Activated naive CD4-positive, alpha-beta T cell treated with anti-CD3 and anti-CD28 coated beads, Interleukin-2, amount 50 U/mL, for 72 hours (primary cell): ENCODE measurements around the gene CNTRL. TPM values are rescaled to one million over a fixed set of nuclear protein-coding genes. Genes with fewer than 3 reads are reported as not detected.

Experiments
- ATAC-seq, 2 donors: fragments of 150-1000 bp; cut with Tn5 transposase; 2 replicates each; pipeline ENCODE4 v1.10.0; 2021; ENCODE audit warnings: mild to moderate bottlenecking in 2 of 2, moderate library complexity in 2 of 2
- DNase-seq, 2 donors: peaks; one replicate each; pipeline ENCODE4 v3.0.0; 2021 to 2022; ENCODE audit warnings: low spot score in 2 of 2
- H3K27ac Mint-ChIP-seq, 2 donors: one replicate each; pipeline ENCODE4 v1.8.0; 2022; ENCODE audit warnings: mild to moderate bottlenecking in 2 of 2, mixed read lengths in 2 of 2
- H3K36me3 Mint-ChIP-seq, 2 donors: one replicate each; pipeline ENCODE4 v1.8.0; 2022; ENCODE audit warnings: mixed read lengths in 2 of 2
- H3K9me3 Mint-ChIP-seq, 2 donors: one replicate each; pipeline ENCODE4 v1.8.0; 2022; ENCODE audit warnings: mixed read lengths in 2 of 2
- total RNA-seq, 2 donors: library from RNA; stranded (reverse); gene quantifications; one replicate each; pipeline ENCODE4 v1.2.3, GENCODE V29; 2022

The CNTRL gene
- total RNA-seq, 2 donors from 2014 or later: 68.5 to 88.1 TPM

DNA sequence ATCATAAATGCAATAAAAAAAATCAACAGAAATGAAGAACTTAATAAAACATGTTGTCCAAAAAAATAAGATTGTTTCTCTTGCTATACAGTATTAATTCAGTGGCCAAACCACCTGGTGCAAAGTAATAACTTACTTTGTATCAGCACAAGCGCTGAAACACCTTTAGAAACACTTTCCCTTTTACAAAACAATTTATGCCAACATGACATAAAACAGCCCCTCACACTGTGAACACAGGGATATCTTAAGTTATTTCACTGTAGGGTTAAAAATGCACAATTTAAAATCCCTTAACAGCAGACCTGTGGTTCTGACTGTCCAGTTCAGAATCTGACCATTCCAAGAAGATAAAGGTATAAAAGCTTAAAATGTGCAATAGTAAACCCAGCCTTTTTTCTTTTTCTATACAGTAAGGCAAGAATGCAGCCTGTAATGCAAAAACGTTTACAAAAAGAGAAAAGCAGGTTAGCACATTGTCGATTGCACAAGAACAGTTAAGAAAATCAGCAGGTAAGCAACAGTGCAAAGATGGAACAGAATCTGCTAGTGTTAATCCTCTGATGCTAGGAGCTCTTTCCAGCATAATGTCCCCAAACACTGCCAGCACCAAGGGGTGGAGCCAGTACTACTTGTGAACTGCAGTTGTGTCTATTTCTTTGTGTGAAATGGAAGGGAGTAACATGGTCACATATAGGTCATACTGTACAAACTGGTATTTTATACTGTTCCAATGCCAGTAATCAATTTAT lies 105.4 kb downstream of the CNTRL start:
- Mint-ChIP-seq H3K36me3 (peaks cover 0 to 36% of the 10 kb centered on the region in 2 donors), H3K27ac (peak overlapping the region in 1 of 2 donors; percentile 20)
- DNase-seq: no peak

DNA sequence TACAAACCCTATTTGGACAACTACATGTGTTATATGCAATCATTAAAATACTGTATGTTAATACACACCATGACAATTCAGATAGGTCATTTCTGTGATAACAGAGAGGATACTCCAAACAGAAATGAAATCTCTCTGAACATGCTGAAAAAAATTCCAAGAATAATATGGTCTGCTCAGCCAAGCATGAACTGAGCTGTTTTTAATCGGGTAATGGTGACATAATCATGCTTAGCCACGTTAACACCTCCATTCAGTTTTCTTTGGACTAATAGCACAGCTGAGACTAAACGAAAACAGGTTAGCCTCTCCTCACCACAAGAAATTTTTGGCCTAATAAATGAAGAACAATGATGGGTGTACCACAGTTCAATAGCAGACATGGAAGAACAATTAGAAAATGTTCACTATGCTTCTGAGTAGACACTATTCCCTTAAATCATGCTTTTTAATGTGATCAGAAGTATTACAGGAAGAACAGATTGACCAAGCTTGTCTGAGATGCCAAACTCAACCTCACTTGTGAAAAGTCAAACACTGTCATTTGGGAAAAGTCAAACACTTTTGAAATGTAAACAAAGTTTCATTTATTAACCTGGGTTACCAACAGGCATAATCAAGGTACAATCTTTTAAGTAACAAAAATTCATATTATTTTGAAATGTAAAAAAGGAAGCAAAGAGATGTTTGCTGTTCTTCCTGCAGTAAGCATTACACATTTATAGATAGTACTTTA lies 107.5 kb downstream of the CNTRL start:
- ATAC-seq (no peak), DNase-seq (no peak)
- H3K36me3 Mint-ChIP-seq: peaks cover 0 to 52% of the 10 kb centered on the region in 2 donors
- no peaks in the 10 kb centered on the region for H3K9me3 Mint-ChIP-seq
- H3K27ac Mint-ChIP-seq: peak overlapping the region; percentile 51 to 68

More for the DNA sequence above, 105.4 kb downstream of the CNTRL start:
- ATAC-seq: no peak
- no peaks in the 10 kb centered on the region for H3K9me3 Mint-ChIP-seq

DNA sequence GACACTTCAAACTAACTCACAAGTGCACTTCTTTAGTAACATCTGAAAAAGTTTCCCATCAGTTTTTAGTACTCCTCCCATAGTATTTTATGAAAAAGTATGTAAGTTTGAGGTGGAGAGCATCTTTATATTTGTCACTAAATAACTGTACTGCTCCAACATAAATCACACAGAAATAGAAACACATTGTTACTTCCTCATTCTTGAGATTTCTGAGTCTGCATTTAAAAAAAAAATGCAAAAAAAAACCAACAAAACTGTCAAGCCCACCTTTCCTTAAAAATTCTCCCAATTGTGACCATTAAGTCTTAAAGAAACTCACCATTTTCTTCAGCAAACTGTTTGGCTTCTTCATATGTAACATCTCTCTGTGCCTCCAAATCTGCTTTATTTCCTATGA lies 108.2 kb downstream of the CNTRL start:
- peaks cover 0 to 51% of the 10 kb centered on the region in 2 donors for H3K36me3 Mint-ChIP-seq
- ATAC-seq (no peak), DNase-seq (no peak)
- peak overlapping the region in 1 of 2 donors; percentile 85 for H3K27ac Mint-ChIP-seq
- H3K9me3 Mint-ChIP-seq: no peaks in the 10 kb centered on the region

DNA sequence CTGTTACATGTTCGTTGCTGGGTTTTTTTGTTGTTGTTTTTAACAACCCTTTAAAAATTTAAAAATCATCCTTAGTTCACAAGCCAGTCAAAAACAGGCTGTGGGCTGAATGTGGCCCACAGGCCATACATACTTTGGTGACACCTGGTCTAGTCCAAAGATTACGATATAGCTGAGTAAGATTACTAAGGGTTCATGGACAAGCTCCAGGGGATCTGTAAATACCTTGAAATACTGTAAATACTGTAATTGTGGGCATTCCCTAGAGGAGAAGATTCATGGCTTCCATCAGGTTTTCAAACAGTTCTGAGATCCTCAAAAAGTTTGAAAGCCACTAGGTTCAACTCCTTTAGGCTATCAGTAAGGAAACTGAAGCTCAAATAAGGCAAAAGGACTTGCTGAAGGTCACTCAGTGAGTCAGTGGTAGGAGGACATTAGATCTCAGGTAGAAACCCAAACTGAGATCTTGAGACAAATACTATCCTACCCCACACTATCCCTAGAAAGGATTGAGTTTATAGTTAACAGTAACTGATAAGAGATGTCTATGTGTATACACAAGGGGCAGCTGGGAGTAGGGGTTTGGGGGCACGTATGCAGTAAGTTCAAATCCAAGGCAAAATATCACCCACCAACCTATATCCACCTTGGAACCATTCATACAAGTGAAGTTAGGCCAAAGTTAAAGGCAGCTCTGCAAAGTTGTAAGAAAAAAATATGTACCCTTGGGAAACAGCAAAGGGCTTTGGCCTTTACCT lies 109.1 kb downstream of the CNTRL start:
- ATAC-seq (no peak), DNase-seq (no peak)
- Mint-ChIP-seq H3K9me3 (no peaks in the 10 kb centered on the region), H3K36me3 (peaks cover 0 to 43% of the 10 kb centered on the region in 2 donors), H3K27ac (peak overlapping the region in 1 of 2 donors; percentile 85)

DNA sequence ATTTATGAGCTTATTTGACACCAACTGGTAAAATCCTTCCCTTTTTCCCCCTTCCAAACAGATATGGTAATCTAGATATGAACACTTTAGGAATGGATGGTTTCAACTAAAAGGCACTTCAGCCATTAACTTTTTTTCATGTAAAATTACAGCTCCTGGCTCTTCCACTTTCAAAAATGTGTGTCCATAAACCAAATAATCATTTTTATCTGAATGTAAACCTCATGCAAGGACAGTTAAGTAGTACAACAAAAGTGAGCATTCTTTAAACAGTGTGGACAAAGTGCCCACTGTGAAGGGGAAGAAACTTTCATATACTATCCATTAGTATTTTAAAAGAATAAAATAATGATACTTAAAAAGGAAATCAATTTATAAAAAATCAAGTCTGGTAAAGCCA lies 109.7 kb downstream of the CNTRL start:
- ATAC-seq (no peak), DNase-seq (no peak)
- Mint-ChIP-seq H3K36me3 (peaks cover 0 to 43% of the 10 kb centered on the region in 2 donors), H3K9me3 (no peaks in the 10 kb centered on the region), H3K27ac (no peak overlapping the region)

DNA sequence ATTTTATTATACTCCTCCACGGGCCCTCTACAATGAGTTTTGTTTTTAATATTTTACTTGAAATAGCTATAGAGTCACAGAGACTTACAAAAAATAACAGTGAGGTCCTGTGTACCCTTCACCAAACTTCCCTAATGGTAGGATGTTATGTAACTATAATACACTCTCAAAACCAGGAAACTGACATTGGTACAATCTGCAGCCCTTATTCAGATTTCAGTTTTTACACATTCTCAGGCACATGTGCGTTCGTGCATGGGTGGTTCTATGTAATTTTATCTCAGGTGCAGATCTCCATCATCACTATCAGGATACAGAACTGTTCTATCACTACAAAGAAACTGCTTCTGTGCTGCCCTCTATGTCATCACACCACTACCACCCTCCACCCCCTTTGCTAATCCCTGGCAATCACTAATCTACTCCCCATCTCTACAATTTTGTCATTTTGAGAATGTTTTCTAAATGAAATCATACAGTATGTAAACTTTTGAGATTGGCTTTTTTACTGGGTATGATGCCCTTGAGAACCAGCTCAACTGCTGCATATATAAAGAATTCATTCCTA lies 110.5 kb downstream of the CNTRL start:
- Mint-ChIP-seq H3K9me3 (no peaks in the 10 kb centered on the region), H3K36me3 (peaks cover 0 to 43% of the 10 kb centered on the region in 2 donors), H3K27ac (peak overlapping the region; percentile 40 to 63)
- DNase-seq: no peak
- peak; percentile 18 to 43 for ATAC-seq

DNA sequence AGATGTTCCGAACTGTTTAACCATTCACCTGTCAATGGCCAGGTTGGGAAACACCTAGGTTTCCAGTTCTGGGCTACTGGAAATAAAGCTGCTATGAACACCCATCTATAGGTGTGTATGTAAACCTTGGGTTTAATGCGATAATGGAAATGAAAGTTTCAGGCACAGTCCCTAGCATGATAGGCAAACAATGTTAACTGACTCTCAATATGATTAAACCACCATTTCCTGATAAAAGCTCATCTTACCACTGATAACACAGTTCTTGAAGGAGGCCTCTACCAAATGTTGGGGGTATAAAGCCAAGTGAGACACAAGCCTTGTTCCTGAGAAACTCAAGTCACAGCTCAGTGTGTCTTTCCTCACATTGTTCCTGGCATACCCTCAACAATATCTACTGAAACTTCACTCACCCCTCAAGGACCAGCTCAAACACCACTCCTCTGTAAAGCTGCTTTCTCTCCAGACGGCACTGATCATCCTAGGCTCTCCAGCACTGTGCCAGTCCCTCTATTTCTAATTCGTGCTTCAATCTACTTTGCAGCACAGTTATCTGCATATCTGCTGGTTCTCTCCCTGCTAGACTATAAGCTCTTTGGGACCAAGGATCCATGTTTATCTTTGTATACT lies 111.1 kb downstream of the CNTRL start:
- Mint-ChIP-seq H3K36me3 (peaks cover 0 to 43% of the 10 kb centered on the region in 2 donors), H3K9me3 (no peaks in the 10 kb centered on the region), H3K27ac (peak overlapping the region; percentile 40 to 81)
- ATAC-seq (peak; percentile 22 to 63), DNase-seq (no peak)

DNA sequence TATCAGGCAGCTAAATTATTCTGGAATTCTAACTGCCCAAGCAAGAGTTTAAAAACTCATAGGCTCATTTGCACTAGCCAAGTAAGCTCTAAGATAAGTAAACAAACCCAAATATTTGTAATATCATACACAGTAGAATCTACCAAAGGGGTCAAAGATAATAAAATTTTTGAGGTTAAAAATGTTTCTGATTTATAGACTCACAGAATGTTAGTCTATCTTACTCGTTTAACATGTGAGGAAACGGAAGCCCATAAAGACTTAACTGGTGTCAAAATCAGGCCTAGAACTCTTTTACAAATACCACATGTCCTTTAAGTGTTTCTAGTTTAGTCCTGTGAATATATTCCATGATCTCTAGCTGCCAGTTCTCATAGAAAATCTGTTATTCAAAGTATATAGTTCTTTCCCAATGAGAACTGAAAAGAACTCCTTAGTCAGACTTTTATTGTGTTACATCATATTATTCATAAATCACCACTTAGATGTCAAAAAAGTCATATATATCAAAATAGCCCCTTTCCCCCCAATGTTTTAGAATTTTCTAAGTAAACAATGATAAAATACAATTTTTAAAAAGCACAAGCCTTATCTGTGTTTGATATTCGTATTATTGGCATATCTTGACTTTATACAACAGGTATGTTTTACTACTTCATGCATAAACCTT lies 113.0 kb downstream of the CNTRL start:
- Mint-ChIP-seq H3K27ac (no peak overlapping the region), H3K9me3 (no peaks in the 10 kb centered on the region), H3K36me3 (peaks cover 0 to 37% of the 10 kb centered on the region in 2 donors)
- no peak for DNase-seq
- no peak for ATAC-seq

DNA sequence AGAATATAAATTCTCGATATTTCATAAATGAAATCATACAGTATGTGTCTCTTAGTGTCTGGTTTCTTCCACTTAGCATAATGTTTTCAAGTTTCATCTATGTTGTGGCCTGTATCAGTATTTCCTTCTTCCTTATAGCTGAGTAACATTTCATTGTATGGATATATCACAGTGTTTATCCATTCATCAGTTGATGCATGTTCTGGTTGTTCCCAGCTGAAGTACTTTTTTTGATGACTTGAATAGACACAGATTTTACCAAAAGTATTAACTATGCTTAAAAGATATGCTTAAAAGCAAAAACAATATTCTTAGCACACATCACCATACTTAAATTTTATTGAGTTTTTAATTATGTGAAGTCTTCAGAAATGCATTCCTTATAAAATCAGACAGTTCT lies 114.3 kb downstream of the CNTRL start:
- ATAC-seq (no peak), DNase-seq (no peak)
- Mint-ChIP-seq H3K9me3 (no peaks in the 10 kb centered on the region), H3K27ac (no peak overlapping the region), H3K36me3 (peaks cover 0 to 25% of the 10 kb centered on the region in 2 donors)

DNA sequence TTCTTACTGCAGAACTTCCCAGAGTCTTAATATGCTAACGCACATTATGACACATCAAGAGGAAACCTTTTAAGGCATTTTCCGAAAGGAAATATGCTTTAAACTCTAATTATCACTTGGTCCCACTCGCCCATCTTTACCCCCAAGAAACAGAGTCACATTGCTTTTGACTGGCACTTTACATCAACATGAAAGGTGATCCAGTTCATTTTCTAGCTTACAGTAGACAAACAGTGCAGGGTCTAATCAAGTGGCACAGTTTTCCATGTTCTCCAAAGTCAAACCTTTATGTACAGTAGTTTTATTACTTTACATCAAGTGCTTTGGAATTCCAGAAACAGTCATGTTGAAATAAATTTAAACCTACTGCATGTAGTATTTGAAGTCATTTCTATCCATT lies 114.9 kb downstream of the CNTRL start:
- Mint-ChIP-seq H3K36me3 (peaks cover 0 to 21% of the 10 kb centered on the region in 2 donors), H3K9me3 (no peaks in the 10 kb centered on the region), H3K27ac (no peak overlapping the region)
- ATAC-seq (no peak), DNase-seq (no peak)

DNA sequence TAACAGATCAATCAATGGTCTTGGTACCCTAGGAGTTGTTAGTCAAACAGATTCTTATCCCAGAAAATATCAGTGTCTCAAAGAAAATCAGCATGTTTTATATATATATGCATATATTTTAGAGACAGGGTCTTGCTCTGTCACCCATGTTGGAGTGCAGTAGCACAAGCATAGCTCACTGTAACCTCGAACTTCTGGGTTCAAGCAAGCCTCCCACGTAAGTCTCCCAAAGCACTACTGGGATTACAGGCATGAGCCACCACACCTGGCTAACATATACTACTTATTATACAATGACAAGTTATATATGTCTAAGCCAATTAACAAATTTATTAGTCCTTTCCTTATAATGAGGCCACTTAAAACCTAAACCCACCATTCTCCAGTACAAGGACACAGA lies 116.5 kb downstream of the CNTRL start:
- H3K36me3 Mint-ChIP-seq: peaks cover 0 to 5% of the 10 kb centered on the region in 2 donors
- no peak for DNase-seq
- no peaks in the 10 kb centered on the region for H3K9me3 Mint-ChIP-seq
- ATAC-seq: no peak
- H3K27ac Mint-ChIP-seq: no peak overlapping the region

DNA sequence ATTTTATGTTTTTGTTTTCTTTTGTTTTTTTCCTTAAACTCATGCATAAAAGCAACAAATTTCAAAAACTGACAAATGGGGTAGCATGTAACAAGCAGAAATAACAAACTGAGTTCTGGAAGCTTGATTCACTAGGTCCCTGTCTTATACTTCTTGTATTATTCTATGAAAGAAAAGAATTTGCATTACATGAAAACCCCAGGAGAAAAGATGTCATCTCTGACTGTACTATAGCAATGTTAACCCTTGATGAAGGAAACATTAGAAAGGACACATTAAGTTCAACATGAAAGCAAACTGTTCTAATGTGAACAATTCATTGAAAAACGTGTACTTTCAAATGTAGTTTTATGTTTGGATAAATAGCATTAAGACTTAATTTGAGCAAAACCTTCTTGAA lies 117.8 kb downstream of the CNTRL start:
- H3K27ac Mint-ChIP-seq: no peak overlapping the region
- H3K36me3 Mint-ChIP-seq: no peaks in the 10 kb centered on the region
- no peak for DNase-seq
- no peak for ATAC-seq
- H3K9me3 Mint-ChIP-seq: no peaks in the 10 kb centered on the region

DNA sequence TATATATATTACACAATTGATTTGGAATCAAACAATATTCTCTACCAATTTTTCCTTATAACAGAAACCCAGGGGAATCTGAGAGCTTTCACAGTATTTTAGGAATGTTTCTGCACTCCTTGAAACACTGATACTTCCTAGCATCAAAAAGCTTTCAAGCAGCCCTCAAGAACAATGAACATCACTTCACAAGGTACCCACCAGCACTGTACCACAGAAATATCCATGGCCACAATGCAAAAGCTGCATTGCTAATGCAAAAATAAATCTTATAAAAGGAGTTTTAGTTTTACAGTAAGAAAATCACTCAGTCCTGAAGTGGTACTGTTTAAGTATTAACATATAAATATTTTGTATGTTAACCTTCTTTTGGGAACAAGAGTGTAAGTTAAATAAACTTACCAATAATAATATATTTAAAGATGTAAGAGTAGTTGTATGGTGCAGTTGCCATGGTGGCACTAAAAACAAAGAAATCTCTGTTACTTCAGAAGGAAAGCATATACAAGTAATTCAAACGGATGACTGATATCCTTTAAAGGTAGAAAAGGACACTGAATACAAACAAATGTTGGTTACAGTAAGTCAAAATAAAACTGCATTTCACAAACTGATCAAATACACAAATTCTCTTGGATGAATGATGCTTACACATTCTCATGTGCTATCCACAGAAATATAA lies 118.3 kb downstream of the CNTRL start:
- peak in 1 of 2 donors; percentile 59 for ATAC-seq

DNA sequence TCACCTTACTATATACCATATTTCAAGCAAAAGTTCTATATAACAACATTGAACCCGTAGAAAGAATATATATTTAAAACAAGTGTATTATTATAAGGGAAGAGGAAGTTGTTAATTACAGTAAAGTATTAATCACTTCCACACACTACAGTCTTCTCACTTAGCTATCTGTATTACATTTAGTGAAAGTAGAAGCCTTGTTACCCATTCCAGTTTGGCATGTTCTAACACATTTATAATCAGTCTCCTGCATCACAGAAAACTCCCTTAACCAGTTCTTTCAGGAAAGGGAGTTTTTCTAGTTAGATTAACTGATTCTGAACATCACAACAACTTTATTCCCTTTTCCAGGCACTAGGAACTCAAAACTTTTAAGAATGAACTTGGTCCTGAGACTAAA lies 120.0 kb downstream of the CNTRL start:
- peak in 1 of 2 donors; percentile 34 for ATAC-seq
- DNase-seq: no peak
- H3K9me3 Mint-ChIP-seq: no peaks in the 10 kb centered on the region
- H3K36me3 Mint-ChIP-seq: peaks cover 0 to 4% of the 10 kb centered on the region in 2 donors
- H3K27ac Mint-ChIP-seq: peak overlapping the region; percentile 45 to 93

More for the DNA sequence above, 118.3 kb downstream of the CNTRL start:
- no peak for DNase-seq
- no peaks in the 10 kb centered on the region for H3K9me3 Mint-ChIP-seq
- H3K27ac Mint-ChIP-seq: no peak overlapping the region
- H3K36me3 Mint-ChIP-seq: peaks cover 0 to 1% of the 10 kb centered on the region in 2 donors

DNA sequence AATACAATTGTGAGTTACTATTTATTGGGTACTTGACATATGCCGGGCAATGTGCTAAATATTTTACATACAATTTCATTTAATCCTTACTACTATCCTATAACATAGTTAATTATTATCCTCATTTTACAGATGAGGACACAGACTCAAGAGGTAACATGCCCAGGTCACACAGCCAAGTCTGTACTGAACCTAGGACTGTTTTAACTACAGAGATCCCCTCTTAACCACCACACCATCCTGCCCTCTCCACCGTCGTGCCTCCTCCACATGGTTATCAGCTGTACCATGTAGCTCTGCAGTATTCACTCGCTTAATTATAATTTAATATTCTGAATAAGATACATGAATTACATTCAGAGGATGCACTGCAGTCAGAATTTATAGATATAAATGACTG lies 121.6 kb downstream of the CNTRL start:
- Mint-ChIP-seq H3K9me3 (no peaks in the 10 kb centered on the region), H3K36me3 (peaks cover 8 to 12% of the 10 kb centered on the region in 2 donors), H3K27ac (no peak overlapping the region)
- ATAC-seq (no peak), DNase-seq (no peak)
